Heart left ventricle (tissue), 13 donors: ENCODE results near the gene DPY19L1.
A peak's percentile ranks its signal among the peaks of the same experiment; 100 is the strongest.
"Not testable (repeated sequence)": the region's sequence is repeated elsewhere in the genome, so short reads cannot be mapped to it uniquely, and the experiment has no call there.

Source experiments
- POLR2A ChIP-seq, 2 donors: fragments of 450-650 bp; IDR thresholded peaks; one replicate each; pipeline ENCODE4 v1.6.1; 2017; ENCODE audit warnings: antibody characterized with exemption in 2 of 2, mild to moderate bottlenecking in 2 of 2, moderate library complexity in 2 of 2
- TF ChIP-seq, protein P1 (sequence below), 12 donors: fragments of 200-600 bp; sonication (generic) in 4 of 12; IDR thresholded peaks; one replicate each; pipeline versions ENCODE4 v1.5.0 to v1.8.0; 2018 to 2022; ENCODE audit warnings: antibody characterized with exemption in 12 of 12, mild to moderate bottlenecking in 5 of 12
- donor health status: ischemic (EF 13 %, LVEDD 7.1; RV severe dilation, severe dysfunction).
- donor health status: DM: no; HTN: yes; CAD: no.
- donor health status: DM: no; HTN: no; CAD: no.
- donor health status: ischemic (EF 25% LVEDD 6.9; RV normal size, moderate dysfunction).
- donor health status: ischemic (EF 25% LVEDD 5.7; RV mildly dilated, moderate dysfunction).
- donor health status: ischemic (EF 35%, LVEDD 5.7; RV mildly dilated, moderate dysfunction).
- donor health status: nonischemic (EF 11% LVEDD 7.7; RV severe dilation, severe dysfunction).
- donor health status: DM: yes; HTN: yes; CAD: no.
- donor health status: PGD.
- donor health status: ischemic (EF 29% LVEDD 5.4; RV normal size, mild dysfunction).
- donor health status: nonischemic (EF 23%, LVEDD 6.1; RV moderate dilation, normal function).

DNA sequence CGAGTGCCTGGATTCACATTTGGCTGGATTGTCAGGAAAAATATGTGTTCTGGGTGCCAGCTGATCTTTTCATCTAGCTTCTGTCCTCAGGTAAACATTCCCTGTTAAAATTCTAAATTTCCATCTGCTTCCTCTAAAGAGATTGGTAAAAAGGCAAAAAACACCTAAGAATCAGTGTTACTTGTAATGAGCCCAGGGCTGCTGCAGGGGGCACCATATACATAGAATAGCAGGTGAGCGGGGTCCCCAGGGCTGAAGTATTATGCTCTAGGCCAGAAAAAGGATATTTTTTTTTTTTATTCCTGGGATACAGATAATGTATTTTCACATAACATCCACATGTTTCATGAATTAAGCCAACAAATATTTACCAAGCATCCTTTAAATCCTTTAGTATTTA lies 18.4 kb upstream of the DPY19L1 start:
- TF ChIP-seq, protein P1, sequence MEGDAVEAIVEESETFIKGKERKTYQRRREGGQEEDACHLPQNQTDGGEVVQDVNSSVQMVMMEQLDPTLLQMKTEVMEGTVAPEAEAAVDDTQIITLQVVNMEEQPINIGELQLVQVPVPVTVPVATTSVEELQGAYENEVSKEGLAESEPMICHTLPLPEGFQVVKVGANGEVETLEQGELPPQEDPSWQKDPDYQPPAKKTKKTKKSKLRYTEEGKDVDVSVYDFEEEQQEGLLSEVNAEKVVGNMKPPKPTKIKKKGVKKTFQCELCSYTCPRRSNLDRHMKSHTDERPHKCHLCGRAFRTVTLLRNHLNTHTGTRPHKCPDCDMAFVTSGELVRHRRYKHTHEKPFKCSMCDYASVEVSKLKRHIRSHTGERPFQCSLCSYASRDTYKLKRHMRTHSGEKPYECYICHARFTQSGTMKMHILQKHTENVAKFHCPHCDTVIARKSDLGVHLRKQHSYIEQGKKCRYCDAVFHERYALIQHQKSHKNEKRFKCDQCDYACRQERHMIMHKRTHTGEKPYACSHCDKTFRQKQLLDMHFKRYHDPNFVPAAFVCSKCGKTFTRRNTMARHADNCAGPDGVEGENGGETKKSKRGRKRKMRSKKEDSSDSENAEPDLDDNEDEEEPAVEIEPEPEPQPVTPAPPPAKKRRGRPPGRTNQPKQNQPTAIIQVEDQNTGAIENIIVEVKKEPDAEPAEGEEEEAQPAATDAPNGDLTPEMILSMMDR (IDR thresholded peaks at IDR 0.05), result peak in 4 of 12 donors; percentile 6 to 28 (median 16)
- not testable (repeated sequence) for TF ChIP-seq POLR2A (IDR thresholded peaks at IDR 0.05)
